ENCODE measurements around the gene NELL2.
"Not testable (repeated sequence)": the region's sequence is repeated elsewhere in the genome, so short reads cannot be mapped to it uniquely, and the experiment has no call there.

Gene NELL2

DNA sequence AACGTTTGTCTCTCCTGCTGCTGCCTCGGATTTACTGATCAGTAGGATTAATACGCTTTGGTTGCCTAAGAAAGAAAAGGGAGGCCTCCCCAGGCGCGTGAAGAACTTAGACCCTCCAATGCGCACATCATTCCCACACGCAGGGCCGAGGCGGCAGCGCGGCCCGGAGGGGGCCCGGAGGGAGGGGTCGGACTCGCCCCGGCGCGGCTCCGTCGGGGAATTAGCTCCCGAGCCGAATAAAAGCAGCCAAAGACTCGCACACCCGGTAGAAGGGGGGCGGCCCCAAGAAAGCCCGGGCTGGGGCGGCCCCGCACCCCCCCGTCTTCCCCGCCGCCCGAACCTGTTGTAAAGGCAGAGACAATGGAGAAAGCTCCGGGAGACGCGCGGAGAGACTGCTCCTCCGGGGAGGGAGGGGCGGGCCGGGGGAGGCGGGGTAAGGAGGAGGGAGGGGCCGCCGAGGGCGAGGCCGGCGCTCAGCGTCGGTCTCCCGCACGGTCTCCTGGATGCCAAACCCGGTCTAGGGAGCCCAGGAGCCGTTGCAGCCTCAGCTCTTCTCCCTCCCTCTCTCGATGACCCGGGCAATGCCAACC is at the start of gene NELL2:
Gene NELL2, minus strand, starts transcription at position 362 of the 590 bp plus-strand sequence. CDS start 446 bp downstream, outside the sequence.
- no peak for DNase-seq (ENCODE audit: low read depth, low spot score)

GRCh38 chr12:44921736-44922135 is 45.6 kb upstream of the NELL2 start:
- DNase-seq (ENCODE audit: low read depth, low spot score): no peak

DNA sequence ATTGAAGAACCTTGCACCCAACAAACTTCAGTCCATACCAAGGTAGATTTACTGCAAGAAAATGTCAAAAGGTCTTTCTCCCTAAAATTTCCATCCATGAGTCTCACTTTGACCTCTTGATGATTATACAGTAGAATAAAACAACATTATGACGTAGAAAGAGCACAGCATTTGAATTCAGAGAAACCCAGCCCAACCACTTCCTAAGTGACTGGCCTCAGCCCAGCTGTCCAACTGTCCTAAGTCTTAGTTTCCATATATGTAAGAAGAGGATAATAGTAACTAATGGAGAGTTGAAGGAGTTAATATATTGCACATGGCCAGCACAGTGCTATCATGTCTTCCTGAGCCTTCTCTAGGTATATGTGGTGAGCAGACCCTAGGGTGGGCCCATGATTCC is 41.0 kb upstream of the NELL2 start:
- no peak for DNase-seq (ENCODE audit: low read depth, low spot score)

DNA sequence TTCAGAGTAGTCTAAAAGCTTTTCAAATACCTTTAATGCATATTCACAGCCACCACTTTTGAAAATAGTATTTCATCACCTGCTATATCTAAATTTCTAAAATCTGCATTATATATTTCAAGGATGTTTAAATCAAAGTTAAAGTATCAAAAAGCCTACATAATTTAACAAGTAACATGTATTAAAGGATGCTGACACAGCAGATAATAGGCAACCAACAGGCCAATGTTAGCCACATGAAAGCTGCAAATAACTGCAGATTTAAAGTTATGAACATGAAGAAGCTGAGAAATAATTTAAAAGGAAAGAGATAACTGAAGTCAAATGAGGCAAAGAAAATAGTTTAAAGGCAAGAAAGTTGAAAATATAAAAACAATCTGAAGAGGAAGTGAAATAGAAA is 39.8 kb upstream of the NELL2 start:
- DNase-seq (ENCODE audit: low read depth, low spot score): no peak

GRCh38 chr12:44904321-44904720 is 28.2 kb upstream of the NELL2 start:
- no peak for DNase-seq (ENCODE audit: low read depth, low spot score)

- not testable (repeated sequence) for DNase-seq (ENCODE audit: low read depth, low spot score)
These were observed 22.0 kb upstream of the NELL2 start for GRCh38 chr12:44898108-44898507.

- no peak for DNase-seq (ENCODE audit: low read depth, low spot score)
These were observed 13.8 kb upstream of the NELL2 start for GRCh38 chr12:44889926-44890325.

GRCh38 chr12:44889162-44889561 is 13.0 kb upstream of the NELL2 start:
- DNase-seq (ENCODE audit: low read depth, low spot score): no peak

- DNase-seq (ENCODE audit: low read depth, low spot score): no peak
These were observed 9.8 kb upstream of the NELL2 start for GRCh38 chr12:44885902-44886301.

DNA sequence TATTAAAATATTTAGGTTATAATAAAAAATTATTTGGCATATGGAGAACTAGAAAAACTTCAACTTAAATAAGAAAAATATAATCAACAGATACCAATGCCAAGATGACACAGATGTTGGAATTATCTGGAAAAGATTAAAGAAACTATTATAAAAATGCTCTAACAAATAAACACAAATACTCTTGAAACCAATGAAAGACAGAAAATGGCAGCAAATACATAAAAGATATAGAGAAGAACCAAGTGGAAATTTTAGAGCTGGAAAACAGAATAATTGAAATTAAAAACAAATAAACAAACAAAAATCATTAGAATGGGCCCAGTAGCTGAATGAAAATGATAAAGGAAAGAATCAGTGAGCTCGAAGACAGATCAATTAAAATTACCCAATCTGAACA is 5.1 kb upstream of the NELL2 start:
- DNase-seq (ENCODE audit: low read depth, low spot score): no peak

- DNase-seq (ENCODE audit: low read depth, low spot score): no peak
These were observed 662 bp upstream of the NELL2 start for GRCh38 chr12:44876544-44877410.

DNA sequence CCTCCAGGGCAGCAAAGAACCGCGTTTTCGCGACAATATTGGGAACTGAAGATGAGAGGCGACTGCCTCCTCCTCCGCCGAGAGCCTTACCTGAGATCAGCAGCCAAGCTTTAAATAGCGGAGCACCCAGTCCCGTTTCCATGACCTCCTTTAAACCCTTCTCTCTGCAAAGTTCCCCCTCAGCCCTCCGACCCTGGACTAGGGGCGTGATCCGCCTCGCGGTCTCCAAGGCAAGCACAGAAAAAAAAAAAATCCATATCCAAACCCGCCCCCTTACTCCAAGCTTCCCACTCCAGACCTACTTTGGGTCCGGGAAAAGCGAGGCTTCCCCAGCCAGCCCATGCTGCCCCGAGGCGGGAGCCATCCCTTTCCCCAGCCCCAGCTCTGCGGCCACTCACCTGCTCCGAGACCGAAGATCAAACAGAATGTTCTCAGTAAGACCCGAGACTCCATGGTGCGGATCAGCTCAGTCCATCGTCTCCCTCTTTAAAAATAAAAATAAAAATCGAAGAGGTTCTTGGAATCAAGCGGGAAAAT is 630 bp downstream of the NELL2 start:
- no peak for DNase-seq (ENCODE audit: low read depth, low spot score)

- DNase-seq (ENCODE audit: low read depth, low spot score): no peak
These were observed 1.1 kb downstream of the NELL2 start for GRCh38 chr12:44874981-44875416.

- DNase-seq (ENCODE audit: low read depth, low spot score): no peak
These were observed 2.2 kb downstream of the NELL2 start for GRCh38 chr12:44873898-44874297.

DNA sequence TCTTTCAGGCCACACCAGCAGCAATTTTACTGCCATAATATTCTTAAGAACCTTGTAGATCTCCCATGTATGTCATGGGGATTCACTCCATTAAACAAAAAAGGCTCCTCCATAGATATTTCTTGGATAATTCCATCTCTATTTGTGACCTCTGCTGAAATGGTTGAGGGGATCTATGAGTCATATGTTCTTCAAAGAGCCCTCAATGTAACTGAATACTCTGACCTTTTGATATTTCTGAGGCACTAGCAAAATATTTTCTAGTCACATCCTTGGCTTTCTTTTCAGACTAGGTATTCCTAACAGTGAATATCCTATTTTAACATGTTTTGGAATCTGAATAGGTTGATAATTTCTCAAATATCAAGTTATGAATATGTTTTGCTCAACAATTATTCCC is 6.6 kb downstream of the NELL2 start:
- no peak for DNase-seq (ENCODE audit: low read depth, low spot score)

DNA sequence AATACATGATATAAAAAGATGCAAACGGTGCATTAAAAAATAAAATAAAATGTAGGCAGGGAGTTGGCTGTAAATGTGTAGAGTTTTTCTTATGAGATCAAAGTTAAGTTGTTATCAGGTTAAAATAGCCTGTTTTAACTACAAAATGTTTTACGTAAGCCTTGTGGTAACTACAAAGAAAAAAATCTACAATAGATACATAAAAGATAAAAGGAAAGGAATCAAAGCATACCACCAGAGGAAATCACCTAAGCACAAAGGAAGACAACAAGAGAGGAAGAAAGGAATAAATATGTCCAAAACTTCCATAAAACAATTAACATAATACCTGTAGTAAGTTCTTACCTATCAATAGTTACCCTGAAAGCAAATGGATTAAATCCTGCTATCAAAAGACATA is 12.2 kb downstream of the NELL2 start:
- no peak for DNase-seq (ENCODE audit: low read depth, low spot score)

- DNase-seq (ENCODE audit: low read depth, low spot score): no peak
These were observed 16.0 kb downstream of the NELL2 start for GRCh38 chr12:44859998-44860689.

- no peak for DNase-seq (ENCODE audit: low read depth, low spot score)
These were observed 17.8 kb downstream of the NELL2 start for GRCh38 chr12:44858226-44858855.

DNA sequence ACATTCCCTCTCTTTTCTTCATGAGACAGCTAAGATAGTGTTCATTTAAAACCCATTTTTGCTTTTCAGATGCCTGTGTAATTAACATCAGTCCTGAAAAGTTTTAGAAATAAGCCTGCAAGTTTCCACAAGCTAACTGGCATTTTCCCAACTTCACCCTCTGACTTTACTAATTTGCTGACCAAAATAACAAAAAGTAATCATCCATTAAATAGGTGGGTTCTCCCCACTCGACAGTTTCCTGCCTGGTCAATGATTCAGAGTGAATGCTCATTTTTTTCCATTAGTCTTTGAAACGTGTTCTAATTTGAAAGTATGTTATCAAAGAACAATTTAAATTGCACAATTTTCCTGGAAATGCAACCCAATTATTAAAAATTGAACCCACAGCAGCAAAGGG is 23.6 kb downstream of the NELL2 start:
- no peak for DNase-seq (ENCODE audit: low read depth, low spot score)

GRCh38 chr12:44851586-44851985 is 24.5 kb downstream of the NELL2 start:
- DNase-seq (ENCODE audit: low read depth, low spot score): no peak

- DNase-seq (ENCODE audit: low read depth, low spot score): no peak
These were observed 27.4 kb downstream of the NELL2 start for GRCh38 chr12:44848703-44849085.

Measured in brain pericyte (primary cell).